ENCODE measurements around the gene PIP4P1. TPM values are rescaled to one million over a fixed set of nuclear protein-coding genes. Genes with fewer than 3 reads are reported as not detected.

The PIP4P1 gene
- total and polyA plus RNA-seq, 2 experiments from 2014 or later, result 17.6 to 60.1 TPM

- no peaks in the 10 kb centered on the region for H3K4me1 ChIP-seq (ENCODE audit: low read depth)
- TF ChIP-seq CTCF (IDR thresholded peaks at IDR 0.05; ENCODE audit: low read depth, low read length), result no peak
- no peak for DNase-seq (ENCODE audit: low read depth in 1 of 2, low spot score in 1 of 2)
These were observed 45.0 kb downstream of the PIP4P1 start for GRCh38 chr14:20416223-20416622.

GRCh38 chr14:20415782-20416206, 45.4 kb downstream of the PIP4P1 start:
- TF ChIP-seq CTCF (IDR thresholded peaks at IDR 0.05; ENCODE audit: low read depth, low read length), result peak; percentile 71
- DNase-seq (ENCODE audit: low read depth in 1 of 2, low spot score in 1 of 2), result peak; percentile 53 to 73
- Histone ChIP-seq H3K4me3 (no peak overlapping the region), H3K27me3 (no peaks in the 10 kb centered on the region), H3K9me3 (ENCODE audit: low read depth) (no peaks in the 10 kb centered on the region), H3K27ac (no peak overlapping the region), H3K36me3 (no peaks in the 10 kb centered on the region), H3K4me1 (ENCODE audit: low read depth) (no peaks in the 10 kb centered on the region)

More at GRCh38 chr14:20416223-20416622, 45.0 kb downstream of the PIP4P1 start:
- Histone ChIP-seq H3K36me3 (no peaks in the 10 kb centered on the region), H3K4me3 (no peak overlapping the region), H3K27ac (no peak overlapping the region), H3K9me3 (ENCODE audit: low read depth) (no peaks in the 10 kb centered on the region), H3K27me3 (no peaks in the 10 kb centered on the region)

GRCh38 chr14:20413744-20414082, 47.5 kb downstream of the PIP4P1 start:
- Histone ChIP-seq H3K27ac (peak overlapping the region; percentile 91), H3K4me3 (peak overlapping the region; percentile 70), H3K36me3 (no peaks in the 10 kb centered on the region), H3K9me3 (ENCODE audit: low read depth) (no peaks in the 10 kb centered on the region), H3K4me1 (ENCODE audit: low read depth) (no peaks in the 10 kb centered on the region), H3K27me3 (no peaks in the 10 kb centered on the region)
- DNase-seq (ENCODE audit: low read depth in 1 of 2, low spot score in 1 of 2), result peak in 1 of 2 donors; percentile 6
- TF ChIP-seq CTCF (IDR thresholded peaks at IDR 0.05; ENCODE audit: low read depth, low read length), result no peak

GRCh38 chr14:20412876-20413743, 48.1 kb downstream of the PIP4P1 start, which contains the start of gene TEP1:
TSS of gene TEP1 (minus strand) at chr14:20413501. CDS start at chr14:20408439, 5,062 bp downstream.
- Histone ChIP-seq H3K27ac (peak within 1 kb of the TSS; percentile 91), H3K9me3 (ENCODE audit: low read depth) (no peaks in the 10 kb centered on the region), H3K27me3 (no peaks in the 10 kb centered on the region), H3K36me3 (no peaks in the 10 kb centered on the region), H3K4me3 (peak within 1 kb of the TSS; percentile 70), H3K4me1 (ENCODE audit: low read depth) (no peaks in the 10 kb centered on the region)
- TF ChIP-seq CTCF (IDR thresholded peaks at IDR 0.05; ENCODE audit: low read depth, low read length), result no peak
- peak; percentile 87 to 92 for DNase-seq (ENCODE audit: low read depth in 1 of 2, low spot score in 1 of 2)

- Histone ChIP-seq H3K27me3 (no peaks in the 10 kb centered on the region), H3K27ac (peak overlapping the region; percentile 91), H3K4me3 (peak overlapping the region; percentile 70), H3K36me3 (peaks cover 5% of the 10 kb centered on the region), H3K4me1 (ENCODE audit: low read depth) (no peaks in the 10 kb centered on the region), H3K9me3 (ENCODE audit: low read depth) (no peaks in the 10 kb centered on the region)
- no peak for TF ChIP-seq CTCF (IDR thresholded peaks at IDR 0.05; ENCODE audit: low read depth, low read length)
- DNase-seq (ENCODE audit: low read depth in 1 of 2, low spot score in 1 of 2), result peak in 1 of 2 donors; percentile 16
These were observed 48.8 kb downstream of the PIP4P1 start for GRCh38 chr14:20412411-20412810.
